H1 (cell line): ENCODE data around the gene APOL4. TPM values are rescaled to one million over a fixed set of nuclear protein-coding genes. Genes with fewer than 3 reads are reported as not detected.

ENCODE experiments used
- CTCF ChIA-PET: fragments of 300-600 bp; sonication (Branson Sonifier 250); formaldehyde crosslinking; loops from one replicate; lab custom pipeline; 2021; ENCODE audit not compliant: partially characterized antibody; lab: Charles Lee
- POLR2A ChIA-PET: fragments of 300-600 bp; sonication (Branson Sonifier 250); formaldehyde crosslinking; loops from one replicate; lab custom pipeline; 2021; ENCODE audit warnings: inconsistent platforms; ENCODE audit not compliant: partially characterized antibody; lab: Charles Lee
- DNase-seq, 2 experiments: peaks; one replicate each; pipeline versions ENCODE4 v3.0.0 to v3.0.0-alpha.2; 2010 to 2022; ENCODE audit warnings: low spot score in 2 of 2, low read depth in 1 of 2, mixed read lengths in 1 of 2
- FAIRE-seq: peaks from 2 replicates; lab custom pipeline; 2011; peaks lifted over from hg19 to GRCh38; lab: Jason Lieb, UNC
- H2AFZ ChIP-seq: 2 replicates; pipeline ENCODE4 v1.8.1; 2012; ENCODE audit warnings: low read length, inconsistent platforms
- H2AK5ac ChIP-seq: 2 replicates; pipeline ENCODE4 v1.6.1; 2013; ENCODE audit warnings: low read depth, low read length
- H2BK120ac ChIP-seq: replicated peaks from 2 replicates; pipeline ENCODE3; 2013; ENCODE audit warnings: low read depth, low read length, inconsistent platforms
- H2BK12ac ChIP-seq: 2 replicates; pipeline ENCODE4 v1.6.1; 2013; ENCODE audit warnings: low read depth, low read length
- H2BK15ac ChIP-seq: 2 replicates; pipeline ENCODE4 v1.6.1; 2013; ENCODE audit warnings: low read length
- H2BK20ac ChIP-seq: 2 replicates; pipeline ENCODE4 v1.6.1; 2013; ENCODE audit warnings: low read length
- H2BK5ac ChIP-seq: 2 replicates; pipeline ENCODE4 v1.6.1; 2013; ENCODE audit warnings: low read depth, low read length
- H3K14ac ChIP-seq: 2 replicates; pipeline ENCODE4 v1.6.1; 2013; ENCODE audit warnings: inconsistent platforms; ENCODE audit not compliant: insufficient read length
- H3K18ac ChIP-seq: 2 replicates; pipeline ENCODE4 v1.6.1; 2013; ENCODE audit warnings: low read length; ENCODE audit errors: extremely low read depth
- H3K23ac ChIP-seq: 2 replicates; pipeline ENCODE4 v1.6.1; 2013; ENCODE audit warnings: inconsistent platforms; ENCODE audit not compliant: insufficient read length
- H3K23me2 ChIP-seq: 2 replicates; pipeline ENCODE4 v1.6.1; 2013; ENCODE audit warnings: low read depth, low read length
- H3K27ac ChIP-seq: 2 replicates; pipeline ENCODE4 v1.6.1; 2011; ENCODE audit warnings: low read depth, low read length, inconsistent platforms
- H3K27me3 ChIP-seq, 4 experiments: replicated peaks in 1 of 4; 1 replicate in 1 of 4; 2 replicates in 3 of 4; pipeline versions ENCODE4 v1.6.1 to v1.8.1; 2011 to 2013; ENCODE audit warnings: low read length in 3 of 4, mild to moderate bottlenecking in 3 of 4, inconsistent platforms in 2 of 4, mixed read lengths in 2 of 4, moderate library complexity in 1 of 4; ENCODE audit not compliant: control insufficient read depth in 3 of 4, insufficient read depth in 3 of 4; ENCODE audit errors: extremely low read depth in 1 of 4
- H3K36me3 ChIP-seq, 4 experiments: 2 replicates each; pipeline versions ENCODE4 v1.6.1 to v1.8.1; 2011 to 2013; ENCODE audit warnings: mild to moderate bottlenecking in 4 of 4, low read length in 3 of 4, moderate library complexity in 2 of 4, control low read depth in 1 of 4, inconsistent platforms in 1 of 4; ENCODE audit not compliant: insufficient read depth in 4 of 4, control insufficient read depth in 2 of 4
- H3K4ac ChIP-seq: replicated peaks from 2 replicates; pipeline ENCODE3; 2013; ENCODE audit warnings: low read length, low read depth, mixed read lengths, inconsistent platforms; ENCODE audit not compliant: insufficient read length
- H3K4me1 ChIP-seq, 4 experiments: replicated peaks in 1 of 4; 1 replicate in 1 of 4; 2 replicates in 3 of 4; pipeline versions ENCODE4 v1.6.1 to v1.8.1; 2011 to 2013; ENCODE audit warnings: low read length in 3 of 4, inconsistent platforms in 2 of 4, mixed read lengths in 1 of 4; ENCODE audit not compliant: insufficient read depth in 4 of 4, control insufficient read depth in 3 of 4
- H3K4me2 ChIP-seq, 2 experiments: 2 replicates each; pipeline versions ENCODE4 v1.6.1 to v1.8.1; 2011 to 2013; ENCODE audit warnings: low read depth in 2 of 2, low read length in 2 of 2, control low read depth in 1 of 2, inconsistent platforms in 1 of 2, mild to moderate bottlenecking in 1 of 2; ENCODE audit not compliant: insufficient read depth in 1 of 2
- H3K4me3 ChIP-seq, 4 experiments: fragments of 200-600, 300-600 bp in 1 of 4; sonication (generic), shearing (Covaris generic), sonication (Bioruptor Twin) in 1 of 4; 2 replicates each; pipeline versions ENCODE4 v1.5.1 to v1.8.1; 2011 to 2016; ENCODE audit warnings: low read length in 4 of 4, low read depth in 3 of 4, control low read depth in 2 of 4, inconsistent platforms in 2 of 4, mild to moderate bottlenecking in 2 of 4, mixed read lengths in 1 of 4, moderate library complexity in 1 of 4; ENCODE audit not compliant: insufficient read depth in 2 of 4; ENCODE audit errors: extremely low read depth in 1 of 4
- H3K56ac ChIP-seq: replicated peaks from 2 replicates; pipeline ENCODE3; 2013; ENCODE audit warnings: low read depth, mild to moderate bottlenecking, mixed read lengths, low read length, inconsistent platforms; ENCODE audit not compliant: insufficient read length
- H3K79me1 ChIP-seq: 2 replicates; pipeline ENCODE4 v1.6.1; 2013; ENCODE audit warnings: low read depth, low read length, control low read depth
- H3K79me2 ChIP-seq, 2 experiments: 2 replicates each; pipeline versions ENCODE4 v1.6.1 to v1.8.1; 2012 to 2013; ENCODE audit warnings: low read length in 2 of 2, mild to moderate bottlenecking in 2 of 2, inconsistent platforms in 1 of 2; ENCODE audit not compliant: insufficient read depth in 2 of 2, control insufficient read depth in 1 of 2
- H3K9ac ChIP-seq, 4 experiments: replicated peaks in 1 of 4; 1 replicate in 1 of 4; 2 replicates in 3 of 4; pipeline versions ENCODE4 v1.6.1 to v1.8.1; 2011 to 2013; ENCODE audit warnings: low read depth in 3 of 4, low read length in 3 of 4, control low read depth in 2 of 4, mild to moderate bottlenecking in 2 of 4, moderate library complexity in 2 of 4, inconsistent platforms in 1 of 4; ENCODE audit errors: extremely low read depth in 1 of 4
- H3K9me3 ChIP-seq, 2 experiments: 2 replicates each; pipeline versions ENCODE4 v1.6.1 to v1.8.1; 2012 to 2013; ENCODE audit warnings: mild to moderate bottlenecking in 2 of 2, moderate library complexity in 2 of 2, control low read depth in 1 of 2, inconsistent platforms in 1 of 2, low read depth in 1 of 2, low read length in 1 of 2, mixed read lengths in 1 of 2; ENCODE audit not compliant: insufficient read depth in 2 of 2
- H4K20me1 ChIP-seq, 2 experiments: replicated peaks in 1 of 2; 2 replicates each; pipeline versions ENCODE3 to v1.8.1; 2011 to 2013; ENCODE audit warnings: inconsistent platforms in 2 of 2, low read length in 2 of 2, mild to moderate bottlenecking in 1 of 2; ENCODE audit not compliant: insufficient read depth in 2 of 2, control insufficient read depth in 1 of 2
- H4K5ac ChIP-seq: 2 replicates; pipeline ENCODE4 v1.6.1; 2013; ENCODE audit warnings: low read length, low read depth, mixed read lengths, inconsistent platforms; ENCODE audit not compliant: insufficient read length
- H4K8ac ChIP-seq: 2 replicates; pipeline ENCODE4 v1.8.0; 2013; ENCODE audit warnings: mild to moderate bottlenecking, moderate library complexity, low read length, inconsistent platforms; ENCODE audit not compliant: insufficient read depth; ENCODE audit errors: extremely low read depth
- H4K91ac ChIP-seq: replicated peaks from 2 replicates; pipeline ENCODE3; 2013; ENCODE audit warnings: low read length, mixed read lengths, inconsistent platforms; ENCODE audit not compliant: insufficient read length
- ASH2L ChIP-seq: fragments of 200-600, 300-600 bp; sonication (generic); IDR thresholded peaks from one replicate; pipeline ENCODE4 v1.7.1; 2017; ENCODE audit warnings: low read length
- BACH1 ChIP-seq: IDR thresholded peaks from 2 replicates; pipeline ENCODE4 v1.6.1; 2012; ENCODE audit warnings: low read length, improper control_type of control experiment
- EGR1 ChIP-seq: IDR thresholded peaks from 2 replicates; pipeline ENCODE4 v1.6.1; 2011; ENCODE audit warnings: low read depth, low read length, borderline replicate concordance
- GABPA ChIP-seq: IDR thresholded peaks from 2 replicates; pipeline ENCODE4 v1.6.1; 2011; ENCODE audit warnings: mild to moderate bottlenecking, low read length, moderate library complexity, borderline replicate concordance; ENCODE audit not compliant: insufficient read depth
- JUN ChIP-seq: IDR thresholded peaks from 2 replicates; pipeline ENCODE4 v1.6.1; 2011; ENCODE audit warnings: low read depth, mild to moderate bottlenecking, improper control_type of control experiment, low read length
- JUND ChIP-seq: IDR thresholded peaks from 2 replicates; pipeline ENCODE4 v1.6.1; 2011; ENCODE audit warnings: mild to moderate bottlenecking, improper control_type of control experiment, low read length
- MAFK ChIP-seq: IDR thresholded peaks from 2 replicates; pipeline ENCODE4 v1.6.1; 2012; ENCODE audit warnings: low read depth, mild to moderate bottlenecking, improper control_type of control experiment, low read length
- PHF8 ChIP-seq: fragments of 200-600 bp; sonication (generic); conservative IDR thresholded peaks from 2 replicates; pipeline ENCODE4 v1.7.1; 2012; ENCODE audit warnings: low read depth, mild to moderate bottlenecking, inconsistent platforms, low read length, moderate library complexity
- SIN3A ChIP-seq, 2 experiments: IDR thresholded peaks in 1 of 2; conservative IDR thresholded peaks in 1 of 2; 2 replicates each; pipeline ENCODE4 v1.6.1; 2011 to 2012; ENCODE audit warnings: low read length in 2 of 2, improper control_type of control experiment in 1 of 2, low read depth in 1 of 2, mild to moderate bottlenecking in 1 of 2
- SP2 ChIP-seq: IDR thresholded peaks from 2 replicates; pipeline ENCODE4 v1.6.1; 2012; ENCODE audit warnings: mild to moderate bottlenecking, low read length, inconsistent platforms
- SP4 ChIP-seq: IDR thresholded peaks from 2 replicates; pipeline ENCODE4 v1.6.1; 2012; ENCODE audit warnings: low read length, inconsistent platforms
- SUZ12 ChIP-seq: fragments of 200-600 bp; sonication (generic); IDR thresholded peaks from 2 replicates; pipeline ENCODE4 v1.6.1; 2012; ENCODE audit warnings: mild to moderate bottlenecking, inconsistent platforms, low read length, moderate library complexity, mixed read lengths
- USF2 ChIP-seq: IDR thresholded peaks from 2 replicates; pipeline ENCODE4 v1.6.1; 2011; ENCODE audit warnings: low read length, improper control_type of control experiment
- YY1 ChIP-seq: IDR thresholded peaks from 2 replicates; pipeline ENCODE4 v1.6.1; 2011; ENCODE audit warnings: low read depth, mild to moderate bottlenecking, low read length
- WGBS, 2 experiments: shearing (Covaris generic) in 1 of 2; methylation state at CpG; one replicate each; pipeline versions ENCODE4 v1.1.6 to v1.1.7; 2013 to 2015; ENCODE audit warnings: low lambda C conversion rate in 2 of 2, mixed read lengths in 2 of 2, inconsistent platforms in 1 of 2, low coverage in 1 of 2, missing lambda C conversion rate in 1 of 2; ENCODE audit not compliant: insufficient replicate concordance in 2 of 2, insufficient coverage in 1 of 2, insufficient read length in 1 of 2; ENCODE audit errors: extremely low coverage in 1 of 2, missing lambda C conversion rate in 1 of 2; 5-methylcytosine and 5-hydroxymethylcytosine counted together
- polyA plus RNA-seq, 7 experiments: library from polyadenylated mRNA; depleted of rRNA in 3 of 7; stranded (reverse) in 5 of 7; unstranded in 2 of 7; fragments of >200 nt in 5 of 7; fragments of 200-250 nt in 2 of 7; gene quantifications; 1 replicate in 5 of 7; 2 replicates in 1 of 7; 4 replicates in 1 of 7; pipeline versions ENCODE4 v1.2.1 to v1.2.3, GENCODE V29; 2011 to 2013; ENCODE audit warnings: missing spikeins in 2 of 7, mixed read lengths in 2 of 7
- total RNA-seq: library from RNA; stranded (reverse); fragmentation: NEBNext Ultra II Directional; extraction: Animal tissue kit (Norgen Biotek cat#: 25700); gene quantifications from 2 replicates; pipeline ENCODE4 v1.2.1, GENCODE V29; 2021

Gene APOL4
- total and polyA plus RNA-seq, 2 of the 8 experiments (the other 6 are each of a cell fraction or from before 2014, with no cell fraction given), result 0.02 TPM; not detected in 1

- H2BK20ac ChIP-seq, result no peak overlapping the region
- no peak overlapping the region for H2BK5ac ChIP-seq
- H4K91ac ChIP-seq, result no peak overlapping the region
- FAIRE-seq (no peak), DNase-seq (no peak)
- H4K20me1 ChIP-seq, result no peaks in the 10 kb centered on the region
- no peak overlapping the region for H4K5ac ChIP-seq
- no peak overlapping the region for H3K27ac ChIP-seq
- H3K36me3 ChIP-seq, result peaks cover 0 to 3% (median 0%) of the 10 kb centered on the region in 4 experiments; a peak in 3 of 8 replicates
- H3K23ac ChIP-seq, result no peak overlapping the region
- no peak overlapping the region for H3K4me2 ChIP-seq
- no peak overlapping the region for H2BK120ac ChIP-seq
- H3K79me1 ChIP-seq, result no peaks in the 10 kb centered on the region
- H2BK15ac ChIP-seq, result no peak overlapping the region
- peaks cover 0 to 3% (median 0%) of the 10 kb centered on the region in 4 experiments; a peak in 1 of 7 replicates for H3K4me1 ChIP-seq
- no peaks in the 10 kb centered on the region for H3K79me2 ChIP-seq
- H2BK12ac ChIP-seq, result no peak overlapping the region
- H3K4ac ChIP-seq, result no peak overlapping the region
- H4K8ac ChIP-seq, result no peak overlapping the region
- H3K23me2 ChIP-seq, result no peaks in the 10 kb centered on the region
- WGBS, 2 experiments, result 86% methylated on average over 7 of the region's 7 CpGs; no CpG with 5 or more reads in 1 of the 2 experiments
- no peak overlapping the region for H2AK5ac ChIP-seq
- no peak overlapping the region for H3K4me3 ChIP-seq
- H3K56ac ChIP-seq, result no peak overlapping the region
- H3K18ac ChIP-seq, result no peak overlapping the region
- H3K14ac ChIP-seq, result no peak overlapping the region
- no peaks in the 10 kb centered on the region for H3K27me3 ChIP-seq
- ChIA-PET POLR2A (interaction anchor here (0.6 to 1.4 kb wide), 2 partner anchors 35 to 49 kb away, joined by 3 read pairs; no protein-coding TSS in a partner anchor), CTCF (interaction anchor here (1.1 to 2.8 kb wide), 3 partner anchors 10 to 258 kb away, joined by 4 to 25 read pairs (median 5); partner anchors contain the start of gene APOL2)
- H3K9me3 ChIP-seq, result no peaks in the 10 kb centered on the region
- no peak overlapping the region for H2AFZ ChIP-seq
- no peak overlapping the region for H3K9ac ChIP-seq
- TF ChIP-seq MAFK (no peak), ASH2L (no peak), BACH1 (no peak), EGR1 (no peak), JUN (no peak), YY1 (no peak), USF2 (no peak), SP2 (no peak), SIN3A (conservative IDR thresholded peaks at IDR 0.05 in 1 of 2, IDR thresholded peaks at IDR 0.05 in 1 of 2; ENCODE audit: low read depth in 1 of 2, low read length in 2 of 2) (no peak), GABPA (no peak), SP4 (no peak), JUND (no peak), SUZ12 (no peak), PHF8 (no peak)
These were observed 27.3 kb upstream of the APOL4 start for GRCh38 chr22:36228944-36229343.
